ENCODE measurements around the gene RAB14. TPM values are rescaled to one million over a fixed set of nuclear protein-coding genes. Genes with fewer than 3 reads are reported as not detected.

The RAB14 gene
- total RNA-seq, 1 donor from 2014 or later = 62.2 TPM

GRCh38 chr9:121213136-121213806, 11.6 kb upstream of the RAB14 start:
- no peaks in the 10 kb centered on the region for H3K36me3 Mint-ChIP-seq (ENCODE audit: low read depth)
- no peaks in the 10 kb centered on the region for H3K9me3 Mint-ChIP-seq
- peak; percentile 99 for TF ChIP-seq CTCF (conservative IDR thresholded peaks at IDR 0.05)
- peak; percentile 88 for DNase-seq (ENCODE audit: low read depth, low spot score)
- H3K27ac Mint-ChIP-seq (ENCODE audit: unreplicated experiment) = peak overlapping the region; percentile 58
- H3K27me3 Mint-ChIP-seq (ENCODE audit: low read depth) = no peaks in the 10 kb centered on the region
- peaks cover 5% of the 10 kb centered on the region for H3K4me1 Mint-ChIP-seq
- no peak overlapping the region for H3K4me3 Mint-ChIP-seq

GRCh38 chr9:121210536-121210935, 8.9 kb upstream of the RAB14 start:
- no peak overlapping the region for H3K27ac Mint-ChIP-seq (ENCODE audit: unreplicated experiment)
- no peak for TF ChIP-seq CTCF (conservative IDR thresholded peaks at IDR 0.05)
- peaks cover 5% of the 10 kb centered on the region for H3K4me1 Mint-ChIP-seq
- no peak for DNase-seq (ENCODE audit: low read depth, low spot score)
- H3K4me3 Mint-ChIP-seq = no peak overlapping the region
- no peaks in the 10 kb centered on the region for H3K36me3 Mint-ChIP-seq (ENCODE audit: low read depth)
- no peaks in the 10 kb centered on the region for H3K9me3 Mint-ChIP-seq
- H3K27me3 Mint-ChIP-seq (ENCODE audit: low read depth) = no peaks in the 10 kb centered on the region

GRCh38 chr9:121207371-121207940, 5.8 kb upstream of the RAB14 start:
- Mint-ChIP-seq H3K4me3 (no peak overlapping the region), H3K9me3 (no peaks in the 10 kb centered on the region), H3K4me1 (peaks cover under 1% of the 10 kb centered on the region)

GRCh38 chr9:121206516-121207370, 5.1 kb upstream of the RAB14 start:
- no peaks in the 10 kb centered on the region for H3K27me3 Mint-ChIP-seq (ENCODE audit: low read depth)
- no peak overlapping the region for H3K4me3 Mint-ChIP-seq

More at GRCh38 chr9:121207371-121207940, 5.8 kb upstream of the RAB14 start:
- TF ChIP-seq CTCF (conservative IDR thresholded peaks at IDR 0.05) = no peak
- DNase-seq (ENCODE audit: low read depth, low spot score) = no peak
- Mint-ChIP-seq H3K27ac (ENCODE audit: unreplicated experiment) (no peak overlapping the region), H3K36me3 (ENCODE audit: low read depth) (no peaks in the 10 kb centered on the region), H3K27me3 (ENCODE audit: low read depth) (no peaks in the 10 kb centered on the region)

More at GRCh38 chr9:121206516-121207370, 5.1 kb upstream of the RAB14 start:
- Mint-ChIP-seq H3K36me3 (ENCODE audit: low read depth) (no peaks in the 10 kb centered on the region), H3K4me1 (peaks cover 8% of the 10 kb centered on the region), H3K27ac (ENCODE audit: unreplicated experiment) (no peak overlapping the region), H3K9me3 (no peaks in the 10 kb centered on the region)
- no peak for DNase-seq (ENCODE audit: low read depth, low spot score)
- TF ChIP-seq CTCF (conservative IDR thresholded peaks at IDR 0.05) = no peak

Data from neural crest cell (in vitro differentiated cells).